GM23338 (cell line): ENCODE results near the gene VSIR. TPM values are rescaled to one million over a fixed set of nuclear protein-coding genes. Genes with fewer than 3 reads are reported as not detected.

ENCODE experiments used
- EZH2 ChIP-seq: fragments of 200-600 bp; sonication (generic); IDR thresholded peaks from one replicate; pipeline ENCODE4 v1.8.0; 2017; ENCODE audit warnings: antibody characterized with exemption, mild to moderate bottlenecking, low read depth; ENCODE audit not compliant: unreplicated experiment
- JUNB ChIP-seq: IDR thresholded peaks from one replicate; pipeline ENCODE4 v1.6.1; 2016; ENCODE audit warnings: antibody characterized with exemption; ENCODE audit not compliant: unreplicated experiment
- STAT1 ChIP-seq: IDR thresholded peaks from one replicate; pipeline ENCODE4 v1.6.1; 2016; ENCODE audit warnings: antibody characterized with exemption; ENCODE audit not compliant: unreplicated experiment
- ZNF114 ChIP-seq: fragments of 250-450 bp; sonication (Bioruptor Pico); IDR thresholded peaks from 2 replicates; pipeline ENCODE4 v1.5.0; 2020; ENCODE audit warnings: mild to moderate bottlenecking, moderate library complexity
- ZNF331 ChIP-seq: fragments of 250-450 bp; sonication (Bioruptor Pico); IDR thresholded peaks from 2 replicates; pipeline ENCODE4 v1.5.0; 2020; ENCODE audit warnings: low read depth, mild to moderate bottlenecking, moderate library complexity
- polyA plus RNA-seq: library from polyadenylated mRNA; unstranded; fragments of >200 nt; fragmentation: Nextera tagmentation; extraction: Ambion mirVana; gene quantifications from 2 replicates; pipeline ENCODE4 v1.2.1, GENCODE V29; 2016
- total RNA-seq: library from RNA; depleted of rRNA; stranded (reverse); fragments of >200 nt; shearing (Covaris generic); gene quantifications from 2 replicates; pipeline ENCODE4 v1.2.3, GENCODE V29; 2014
- TF ChIP-seq, protein P1 (sequence below): fragments of 250-450 bp; sonication (Bioruptor Pico); IDR thresholded peaks from 2 replicates; pipeline ENCODE4 v1.5.0; 2020; ENCODE audit warnings: mild to moderate bottlenecking, moderate library complexity
- TF ChIP-seq, protein P2 (sequence below): IDR thresholded peaks from one replicate; pipeline ENCODE4 v1.6.1; 2018; ENCODE audit warnings: antibody characterized with exemption; ENCODE audit not compliant: unreplicated experiment
- TF ChIP-seq, protein P3 (sequence below), 2 experiments: fragments of 200-600 bp in 1 of 2; sonication (generic) in 1 of 2; conservative IDR thresholded peaks; 2 replicates each; pipeline versions ENCODE4 v1.5.1 to v1.6.1; 2016 to 2017; ENCODE audit warnings: antibody characterized with exemption in 2 of 2, low read depth in 2 of 2, mild to moderate bottlenecking in 2 of 2, moderate library complexity in 1 of 2

Gene VSIR
- total and polyA plus RNA-seq, 2 experiments from 2014 or later = 0.10 to 0.74 TPM

DNA sequence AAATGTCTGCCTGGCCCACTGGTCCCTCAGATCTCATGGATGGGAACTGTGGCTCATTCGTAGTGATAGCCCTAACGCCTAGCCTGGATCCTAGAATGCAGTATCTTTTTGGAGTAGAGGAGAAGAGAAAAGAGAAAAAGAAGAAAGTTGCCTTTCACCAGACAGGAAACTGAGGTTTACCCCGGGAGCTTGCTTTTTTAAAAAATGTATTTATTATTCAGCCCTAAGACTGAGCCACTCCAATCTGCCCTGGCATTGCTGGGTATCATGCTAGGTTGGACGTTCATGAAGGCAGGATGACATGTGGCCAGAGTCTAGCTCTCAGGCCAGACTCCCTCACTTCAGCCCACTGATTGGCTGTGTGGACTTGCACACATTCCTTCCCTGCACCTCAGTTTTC, 32.3 kb downstream of the VSIR start (continued):
- TF ChIP-seq, protein P1, sequence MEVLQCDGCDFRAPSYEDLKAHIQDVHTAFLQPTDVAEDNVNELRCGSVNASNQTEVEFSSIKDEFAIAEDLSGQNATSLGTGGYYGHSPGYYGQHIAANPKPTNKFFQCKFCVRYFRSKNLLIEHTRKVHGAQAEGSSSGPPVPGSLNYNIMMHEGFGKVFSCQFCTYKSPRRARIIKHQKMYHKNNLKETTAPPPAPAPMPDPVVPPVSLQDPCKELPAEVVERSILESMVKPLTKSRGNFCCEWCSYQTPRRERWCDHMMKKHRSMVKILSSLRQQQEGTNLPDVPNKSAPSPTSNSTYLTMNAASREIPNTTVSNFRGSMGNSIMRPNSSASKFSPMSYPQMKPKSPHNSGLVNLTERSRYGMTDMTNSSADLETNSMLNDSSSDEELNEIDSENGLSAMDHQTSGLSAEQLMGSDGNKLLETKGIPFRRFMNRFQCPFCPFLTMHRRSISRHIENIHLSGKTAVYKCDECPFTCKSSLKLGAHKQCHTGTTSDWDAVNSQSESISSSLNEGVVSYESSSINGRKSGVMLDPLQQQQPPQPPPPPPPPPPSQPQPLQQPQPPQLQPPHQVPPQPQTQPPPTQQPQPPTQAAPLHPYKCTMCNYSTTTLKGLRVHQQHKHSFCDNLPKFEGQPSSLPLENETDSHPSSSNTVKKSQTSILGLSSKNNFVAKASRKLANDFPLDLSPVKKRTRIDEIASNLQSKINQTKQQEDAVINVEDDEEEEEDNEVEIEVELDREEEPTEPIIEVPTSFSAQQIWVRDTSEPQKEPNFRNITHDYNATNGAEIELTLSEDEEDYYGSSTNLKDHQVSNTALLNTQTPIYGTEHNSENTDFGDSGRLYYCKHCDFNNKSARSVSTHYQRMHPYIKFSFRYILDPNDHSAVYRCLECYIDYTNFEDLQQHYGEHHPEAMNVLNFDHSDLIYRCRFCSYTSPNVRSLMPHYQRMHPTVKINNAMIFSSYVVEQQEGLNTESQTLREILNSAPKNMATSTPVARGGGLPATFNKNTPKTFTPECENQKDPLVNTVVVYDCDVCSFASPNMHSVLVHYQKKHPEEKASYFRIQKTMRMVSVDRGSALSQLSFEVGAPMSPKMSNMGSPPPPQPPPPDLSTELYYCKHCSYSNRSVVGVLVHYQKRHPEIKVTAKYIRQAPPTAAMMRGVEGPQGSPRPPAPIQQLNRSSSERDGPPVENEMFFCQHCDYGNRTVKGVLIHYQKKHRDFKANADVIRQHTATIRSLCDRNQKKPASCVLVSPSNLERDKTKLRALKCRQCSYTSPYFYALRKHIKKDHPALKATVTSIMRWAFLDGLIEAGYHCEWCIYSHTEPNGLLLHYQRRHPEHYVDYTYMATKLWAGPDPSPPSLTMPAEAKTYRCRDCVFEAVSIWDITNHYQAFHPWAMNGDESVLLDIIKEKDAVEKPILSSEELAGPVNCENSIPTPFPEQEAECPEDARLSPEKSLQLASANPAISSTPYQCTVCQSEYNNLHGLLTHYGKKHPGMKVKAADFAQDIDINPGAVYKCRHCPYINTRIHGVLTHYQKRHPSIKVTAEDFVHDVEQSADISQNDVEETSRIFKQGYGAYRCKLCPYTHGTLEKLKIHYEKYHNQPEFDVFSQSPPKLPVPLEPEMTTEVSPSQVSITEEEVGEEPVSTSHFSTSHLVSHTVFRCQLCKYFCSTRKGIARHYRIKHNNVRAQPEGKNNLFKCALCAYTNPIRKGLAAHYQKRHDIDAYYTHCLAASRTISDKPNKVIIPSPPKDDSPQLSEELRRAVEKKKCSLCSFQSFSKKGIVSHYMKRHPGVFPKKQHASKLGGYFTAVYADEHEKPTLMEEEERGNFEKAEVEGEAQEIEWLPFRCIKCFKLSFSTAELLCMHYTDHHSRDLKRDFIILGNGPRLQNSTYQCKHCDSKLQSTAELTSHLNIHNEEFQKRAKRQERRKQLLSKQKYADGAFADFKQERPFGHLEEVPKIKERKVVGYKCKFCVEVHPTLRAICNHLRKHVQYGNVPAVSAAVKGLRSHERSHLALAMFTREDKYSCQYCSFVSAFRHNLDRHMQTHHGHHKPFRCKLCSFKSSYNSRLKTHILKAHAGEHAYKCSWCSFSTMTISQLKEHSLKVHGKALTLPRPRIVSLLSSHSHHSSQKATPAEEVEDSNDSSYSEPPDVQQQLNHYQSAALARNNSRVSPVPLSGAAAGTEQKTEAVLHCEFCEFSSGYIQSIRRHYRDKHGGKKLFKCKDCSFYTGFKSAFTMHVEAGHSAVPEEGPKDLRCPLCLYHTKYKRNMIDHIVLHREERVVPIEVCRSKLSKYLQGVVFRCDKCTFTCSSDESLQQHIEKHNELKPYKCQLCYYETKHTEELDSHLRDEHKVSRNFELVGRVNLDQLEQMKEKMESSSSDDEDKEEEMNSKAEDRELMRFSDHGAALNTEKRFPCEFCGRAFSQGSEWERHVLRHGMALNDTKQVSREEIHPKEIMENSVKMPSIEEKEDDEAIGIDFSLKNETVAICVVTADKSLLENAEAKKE (CRISPR knock-in tag) = no peak
- TF ChIP-seq STAT1 = no peak
- no peak for TF ChIP-seq ZNF114 (CRISPR knock-in tag)
- TF ChIP-seq EZH2 = no peak
- TF ChIP-seq, protein P2, sequence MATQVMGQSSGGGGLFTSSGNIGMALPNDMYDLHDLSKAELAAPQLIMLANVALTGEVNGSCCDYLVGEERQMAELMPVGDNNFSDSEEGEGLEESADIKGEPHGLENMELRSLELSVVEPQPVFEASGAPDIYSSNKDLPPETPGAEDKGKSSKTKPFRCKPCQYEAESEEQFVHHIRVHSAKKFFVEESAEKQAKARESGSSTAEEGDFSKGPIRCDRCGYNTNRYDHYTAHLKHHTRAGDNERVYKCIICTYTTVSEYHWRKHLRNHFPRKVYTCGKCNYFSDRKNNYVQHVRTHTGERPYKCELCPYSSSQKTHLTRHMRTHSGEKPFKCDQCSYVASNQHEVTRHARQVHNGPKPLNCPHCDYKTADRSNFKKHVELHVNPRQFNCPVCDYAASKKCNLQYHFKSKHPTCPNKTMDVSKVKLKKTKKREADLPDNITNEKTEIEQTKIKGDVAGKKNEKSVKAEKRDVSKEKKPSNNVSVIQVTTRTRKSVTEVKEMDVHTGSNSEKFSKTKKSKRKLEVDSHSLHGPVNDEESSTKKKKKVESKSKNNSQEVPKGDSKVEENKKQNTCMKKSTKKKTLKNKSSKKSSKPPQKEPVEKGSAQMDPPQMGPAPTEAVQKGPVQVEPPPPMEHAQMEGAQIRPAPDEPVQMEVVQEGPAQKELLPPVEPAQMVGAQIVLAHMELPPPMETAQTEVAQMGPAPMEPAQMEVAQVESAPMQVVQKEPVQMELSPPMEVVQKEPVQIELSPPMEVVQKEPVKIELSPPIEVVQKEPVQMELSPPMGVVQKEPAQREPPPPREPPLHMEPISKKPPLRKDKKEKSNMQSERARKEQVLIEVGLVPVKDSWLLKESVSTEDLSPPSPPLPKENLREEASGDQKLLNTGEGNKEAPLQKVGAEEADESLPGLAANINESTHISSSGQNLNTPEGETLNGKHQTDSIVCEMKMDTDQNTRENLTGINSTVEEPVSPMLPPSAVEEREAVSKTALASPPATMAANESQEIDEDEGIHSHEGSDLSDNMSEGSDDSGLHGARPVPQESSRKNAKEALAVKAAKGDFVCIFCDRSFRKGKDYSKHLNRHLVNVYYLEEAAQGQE = no peak
- no peak for TF ChIP-seq JUNB
- no peak for TF ChIP-seq ZNF331 (CRISPR knock-in tag)
- TF ChIP-seq, protein P3, sequence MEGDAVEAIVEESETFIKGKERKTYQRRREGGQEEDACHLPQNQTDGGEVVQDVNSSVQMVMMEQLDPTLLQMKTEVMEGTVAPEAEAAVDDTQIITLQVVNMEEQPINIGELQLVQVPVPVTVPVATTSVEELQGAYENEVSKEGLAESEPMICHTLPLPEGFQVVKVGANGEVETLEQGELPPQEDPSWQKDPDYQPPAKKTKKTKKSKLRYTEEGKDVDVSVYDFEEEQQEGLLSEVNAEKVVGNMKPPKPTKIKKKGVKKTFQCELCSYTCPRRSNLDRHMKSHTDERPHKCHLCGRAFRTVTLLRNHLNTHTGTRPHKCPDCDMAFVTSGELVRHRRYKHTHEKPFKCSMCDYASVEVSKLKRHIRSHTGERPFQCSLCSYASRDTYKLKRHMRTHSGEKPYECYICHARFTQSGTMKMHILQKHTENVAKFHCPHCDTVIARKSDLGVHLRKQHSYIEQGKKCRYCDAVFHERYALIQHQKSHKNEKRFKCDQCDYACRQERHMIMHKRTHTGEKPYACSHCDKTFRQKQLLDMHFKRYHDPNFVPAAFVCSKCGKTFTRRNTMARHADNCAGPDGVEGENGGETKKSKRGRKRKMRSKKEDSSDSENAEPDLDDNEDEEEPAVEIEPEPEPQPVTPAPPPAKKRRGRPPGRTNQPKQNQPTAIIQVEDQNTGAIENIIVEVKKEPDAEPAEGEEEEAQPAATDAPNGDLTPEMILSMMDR (conservative IDR thresholded peaks at IDR 0.05; ENCODE audit: low read depth in 2 of 2) = no peak
